Smooth muscle cell (in vitro differentiated cells): Measurements from ENCODE around the gene C12orf76. TPM values are rescaled to one million over a fixed set of nuclear protein-coding genes. Genes with fewer than 3 reads are reported as not detected.

Experiments
- DNase-seq: peaks from one replicate; lab custom pipeline; 2025; ENCODE audit not compliant: unreplicated experiment; lab: John Stamatoyannopoulos, UW
- H2AFZ ChIP-seq: fragments of 200-600 bp; sonication (generic); 2 replicates; pipeline ENCODE4 v1.6.0; 2016; ENCODE audit warnings: antibody characterized with exemption, low read depth, mild to moderate bottlenecking
- H3F3A ChIP-seq: fragments of 200-600 bp; sonication (generic); 2 replicates; pipeline ENCODE4 v1.6.0; 2017; ENCODE audit warnings: antibody characterized with exemption, low read depth
- H3K27ac ChIP-seq: fragments of 200-600 bp; sonication (generic); 2 replicates; pipeline ENCODE4 v1.5.1; 2016; ENCODE audit warnings: low read depth, mild to moderate bottlenecking
- H3K27me3 ChIP-seq: fragments of 200-600 bp; sonication (generic); 2 replicates; pipeline ENCODE4 v1.6.1; 2016; ENCODE audit warnings: low read depth, mild to moderate bottlenecking
- H3K36me3 ChIP-seq: fragments of 200-600 bp; sonication (generic); 2 replicates; pipeline ENCODE4 v1.5.1; 2016; ENCODE audit warnings: low read depth
- H3K4me1 ChIP-seq: fragments of 200-600 bp; sonication (generic); 2 replicates; pipeline ENCODE4 v1.5.1; 2016; ENCODE audit warnings: low read depth
- H3K4me2 ChIP-seq: fragments of 200-600 bp; sonication (generic); 2 replicates; pipeline ENCODE4 v1.6.0; 2016; ENCODE audit warnings: mild to moderate bottlenecking
- H3K4me3 ChIP-seq: fragments of 200-600 bp; sonication (generic); 2 replicates; pipeline ENCODE4 v1.5.1; 2016; ENCODE audit warnings: mild to moderate bottlenecking
- H3K79me2 ChIP-seq: fragments of 200-600 bp; sonication (generic); 2 replicates; pipeline ENCODE4 v1.6.0; 2016; ENCODE audit warnings: low read depth, mild to moderate bottlenecking
- H3K9ac ChIP-seq: fragments of 200-600 bp; sonication (generic); 2 replicates; pipeline ENCODE4 v1.6.0; 2016; ENCODE audit warnings: low read depth
- H3K9me3 ChIP-seq: fragments of 200-600 bp; sonication (generic); replicated peaks from 2 replicates; pipeline ENCODE4 v1.5.1; 2016; ENCODE audit warnings: low read depth
- H4K20me1 ChIP-seq: fragments of 200-600 bp; sonication (generic); 2 replicates; pipeline ENCODE4 v1.6.0; 2016; ENCODE audit warnings: low read depth
- WGBS: methylation state at CpG from one replicate; pipeline ENCODE4 v1.1.7; 2016; ENCODE audit warnings: low lambda C conversion rate; 5-methylcytosine and 5-hydroxymethylcytosine counted together
- polyA plus RNA-seq: library from polyadenylated mRNA; unstranded; fragments of >200 nt; fragmentation: Nextera tagmentation; extraction: Ambion mirVana; gene quantifications from 2 replicates; pipeline ENCODE4 v1.2.1, GENCODE V29; 2016
- total RNA-seq: library from RNA; depleted of rRNA; stranded (reverse); fragments of >200 nt; gene quantifications from 2 replicates; pipeline ENCODE4 v1.2.3, GENCODE V29; 2014
- TF ChIP-seq, protein P1 (sequence below): fragments of 200-600 bp; sonication (generic); IDR thresholded peaks from 2 replicates; pipeline ENCODE4 v1.5.1; 2017; ENCODE audit warnings: borderline replicate concordance, mild to moderate bottlenecking, antibody characterized with exemption; ENCODE audit not compliant: insufficient read depth, poor library complexity, severe bottlenecking

Gene C12orf76
- total and polyA plus RNA-seq, 2 experiments from 2014 or later: 10.0 to 12.0 TPM

DNA sequence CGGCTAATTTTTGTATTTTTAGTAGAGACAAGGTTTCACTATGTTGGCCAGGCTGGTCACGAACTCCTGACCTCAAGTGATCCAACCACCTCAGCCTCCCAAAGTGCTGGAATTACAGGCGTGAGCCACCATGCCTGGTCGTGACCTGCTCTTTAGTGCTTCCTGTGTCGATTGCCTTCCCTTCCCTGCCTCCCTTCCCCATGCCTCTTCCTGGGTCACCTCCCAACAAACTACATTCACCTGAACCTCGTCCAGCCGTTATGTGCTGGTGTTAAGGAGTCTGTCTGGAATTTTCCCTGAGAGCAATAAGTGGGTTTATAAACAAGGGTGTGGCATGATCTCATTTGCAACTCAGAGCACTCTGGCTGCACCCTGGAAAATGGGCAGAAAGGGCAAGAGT lies 32.1 kb upstream of the C12orf76 start:
- DNase-seq: no peak
- Histone ChIP-seq H4K20me1 (no peaks in the 10 kb centered on the region), H3F3A (no peaks in the 10 kb centered on the region), H3K27me3 (no peaks in the 10 kb centered on the region), H3K9ac (no peak overlapping the region), H3K4me2 (no peak overlapping the region), H3K27ac (no peak overlapping the region), H3K4me1 (no peaks in the 10 kb centered on the region), H3K9me3 (no peaks in the 10 kb centered on the region), H3K4me3 (no peak overlapping the region), H2AFZ (no peak overlapping the region), H3K79me2 (no peaks in the 10 kb centered on the region), H3K36me3 (no peaks in the 10 kb centered on the region)
- 89% methylated on average over 7 of the region's 7 CpGs for WGBS
- TF ChIP-seq, protein P1, sequence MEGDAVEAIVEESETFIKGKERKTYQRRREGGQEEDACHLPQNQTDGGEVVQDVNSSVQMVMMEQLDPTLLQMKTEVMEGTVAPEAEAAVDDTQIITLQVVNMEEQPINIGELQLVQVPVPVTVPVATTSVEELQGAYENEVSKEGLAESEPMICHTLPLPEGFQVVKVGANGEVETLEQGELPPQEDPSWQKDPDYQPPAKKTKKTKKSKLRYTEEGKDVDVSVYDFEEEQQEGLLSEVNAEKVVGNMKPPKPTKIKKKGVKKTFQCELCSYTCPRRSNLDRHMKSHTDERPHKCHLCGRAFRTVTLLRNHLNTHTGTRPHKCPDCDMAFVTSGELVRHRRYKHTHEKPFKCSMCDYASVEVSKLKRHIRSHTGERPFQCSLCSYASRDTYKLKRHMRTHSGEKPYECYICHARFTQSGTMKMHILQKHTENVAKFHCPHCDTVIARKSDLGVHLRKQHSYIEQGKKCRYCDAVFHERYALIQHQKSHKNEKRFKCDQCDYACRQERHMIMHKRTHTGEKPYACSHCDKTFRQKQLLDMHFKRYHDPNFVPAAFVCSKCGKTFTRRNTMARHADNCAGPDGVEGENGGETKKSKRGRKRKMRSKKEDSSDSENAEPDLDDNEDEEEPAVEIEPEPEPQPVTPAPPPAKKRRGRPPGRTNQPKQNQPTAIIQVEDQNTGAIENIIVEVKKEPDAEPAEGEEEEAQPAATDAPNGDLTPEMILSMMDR: no peak

DNA sequence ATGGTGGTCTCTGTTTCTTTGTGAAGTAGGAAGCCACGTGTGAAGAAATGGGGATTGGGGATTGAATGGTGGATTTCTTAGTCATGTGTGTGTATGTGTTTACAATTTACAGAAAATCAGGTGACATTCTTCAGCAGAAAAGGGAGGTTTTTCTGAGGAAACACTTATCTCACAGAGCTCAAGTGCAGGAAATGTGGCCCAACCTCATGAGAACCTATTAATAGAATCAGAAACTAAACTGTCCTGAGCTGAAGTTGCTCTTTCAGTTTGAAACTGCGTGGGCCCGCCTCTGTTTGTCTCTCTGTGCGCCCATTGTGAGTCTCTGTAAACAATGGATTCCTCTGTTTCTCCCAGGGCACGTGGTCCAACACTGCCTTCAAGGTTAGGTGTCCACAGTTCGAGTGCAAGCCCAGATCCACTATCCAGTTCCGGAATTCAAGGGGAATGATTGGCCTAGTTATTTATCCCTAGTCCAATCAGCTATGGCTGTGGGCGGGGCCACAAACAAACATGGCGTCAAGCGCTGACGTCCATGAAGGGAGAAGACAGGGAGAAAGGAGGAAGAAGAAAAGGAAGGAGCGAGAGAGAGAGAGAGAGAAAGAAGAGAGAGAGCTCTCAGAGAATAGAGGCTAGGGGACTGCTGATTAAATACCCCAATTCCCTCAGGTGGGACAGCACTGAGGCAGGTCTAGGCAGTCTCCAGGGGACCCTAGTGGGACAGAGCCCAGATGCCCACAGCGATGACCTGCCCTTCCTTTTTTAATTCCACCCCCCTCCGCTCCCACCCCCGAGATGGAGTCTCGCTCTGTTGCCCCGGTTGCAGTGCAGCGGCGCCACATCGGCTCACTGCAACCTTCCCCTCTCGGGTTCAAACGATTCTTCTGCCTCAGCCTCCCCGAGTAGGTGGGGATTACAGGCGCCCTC lies 31.4 kb upstream of the C12orf76 start:
- Histone ChIP-seq H4K20me1 (no peaks in the 10 kb centered on the region), H3K27me3 (no peaks in the 10 kb centered on the region), H2AFZ (no peak overlapping the region), H3K4me2 (no peak overlapping the region), H3K4me3 (no peak overlapping the region), H3K4me1 (no peaks in the 10 kb centered on the region), H3K36me3 (no peaks in the 10 kb centered on the region), H3K9me3 (no peaks in the 10 kb centered on the region), H3K27ac (no peak overlapping the region), H3K79me2 (no peaks in the 10 kb centered on the region), H3F3A (no peaks in the 10 kb centered on the region), H3K9ac (no peak overlapping the region)
- TF ChIP-seq, protein P1: no peak
- no peak for DNase-seq
- WGBS: 94% methylated on average over 24 of the region's 24 CpGs

DNA sequence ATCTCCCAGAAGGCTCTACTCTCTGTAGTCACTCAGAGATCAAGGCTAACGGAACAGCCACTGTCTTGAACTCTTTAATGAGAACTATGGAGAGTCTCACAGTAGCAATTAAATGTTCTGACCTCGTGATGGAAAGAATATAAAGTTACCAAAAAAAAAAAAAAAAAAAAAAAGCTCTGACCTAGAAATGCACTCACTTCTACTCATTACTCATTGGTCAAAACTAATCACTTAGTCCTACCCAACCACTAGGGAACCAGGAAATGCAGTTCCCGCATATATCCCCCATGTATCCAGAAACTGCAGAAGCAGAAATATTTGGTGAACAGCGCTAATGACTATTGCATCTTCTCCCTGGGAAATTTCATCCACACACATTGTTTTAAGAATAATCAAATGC lies 29.5 kb upstream of the C12orf76 start:
- no peak overlapping the region for H2AFZ ChIP-seq
- H3K4me3 ChIP-seq: no peak overlapping the region
- H3K4me1 ChIP-seq: no peaks in the 10 kb centered on the region
- H3K9me3 ChIP-seq: no peaks in the 10 kb centered on the region
- DNase-seq: no peak
- no peaks in the 10 kb centered on the region for H3K79me2 ChIP-seq
- H4K20me1 ChIP-seq: no peaks in the 10 kb centered on the region
- no peak overlapping the region for H3K9ac ChIP-seq
- WGBS: 90% methylated on average over 4 of the region's 4 CpGs
- no peaks in the 10 kb centered on the region for H3K27me3 ChIP-seq
- no peaks in the 10 kb centered on the region for H3K36me3 ChIP-seq
- TF ChIP-seq, protein P1: no peak
- no peak overlapping the region for H3K4me2 ChIP-seq
- no peaks in the 10 kb centered on the region for H3F3A ChIP-seq
- no peak overlapping the region for H3K27ac ChIP-seq
